GM12878 (cell line): Measurements from ENCODE around the gene BIRC5. TPM values are rescaled to one million over a fixed set of nuclear protein-coding genes. Genes with fewer than 3 reads are reported as not detected.

Experiments
- BRCA1 ChIP-seq: IDR thresholded peaks from 2 replicates; pipeline ENCODE4 v1.6.1; 2011; ENCODE audit warnings: low read depth, low read length, improper control_type of control experiment
- CBFB ChIP-seq: IDR thresholded peaks from 2 replicates; pipeline ENCODE4 v1.6.1; 2016; ENCODE audit warnings: antibody characterized with exemption, low read depth
- IRF4 ChIP-seq: IDR thresholded peaks from 2 replicates; pipeline ENCODE4 v1.6.1; 2011; ENCODE audit warnings: low read depth, low read length
- SIN3A ChIP-seq: IDR thresholded peaks from 2 replicates; pipeline ENCODE4 v1.6.1; 2012; ENCODE audit warnings: low read depth, low read length, improper control_type of control experiment
- SMARCA5 ChIP-seq: fragments of 450-650 bp; IDR thresholded peaks from 2 replicates; pipeline ENCODE4 v1.6.1; 2017; ENCODE audit warnings: mild to moderate bottlenecking
- TCF7 ChIP-seq: IDR thresholded peaks from 2 replicates; pipeline ENCODE4 v1.6.1; 2014; ENCODE audit warnings: antibody characterized with exemption, borderline replicate concordance
- ZNF592 ChIP-seq: fragments of 450-650 bp; IDR thresholded peaks from 2 replicates; pipeline ENCODE4 v1.6.1; 2017; ENCODE audit warnings: mild to moderate bottlenecking, moderate library complexity
- ZSCAN29 ChIP-seq: fragments of 450-650 bp; IDR thresholded peaks from 2 replicates; pipeline ENCODE4 v1.6.1; 2017; ENCODE audit warnings: mild to moderate bottlenecking, moderate library complexity
- polyA plus RNA-seq, 11 experiments: library from polyadenylated mRNA; depleted of rRNA in 4 of 11; unstranded in 6 of 11; stranded (reverse) in 5 of 11; fragments of >200 nt; fragmentation: Nextera tagmentation in 4 of 11; fragmentation: Illumina TruSeq in 1 of 11; extraction: Ambion mirVana in 4 of 11; extraction: Trizol in 1 of 11; gene quantifications; 1 replicate in 1 of 11; 2 replicates in 10 of 11; pipeline versions ENCODE4 v1.2.1 to v1.2.3, GENCODE V29; 2011 to 2016; ENCODE audit warnings: inconsistent platforms in 2 of 11, missing spikeins in 2 of 11, low read depth in 1 of 11
- total RNA-seq, 4 experiments: library from RNA; depleted of rRNA in 3 of 4; stranded (reverse); fragments of >200 nt in 3 of 4; fragmentation: Illumina TruSeq in 1 of 4; extraction: Trizol in 1 of 4; gene quantifications; 2 replicates each; pipeline versions ENCODE4 v1.2.1 to v1.2.3, GENCODE V29; 2013 to 2021
- TF ChIP-seq, protein P1 (sequence below): IDR thresholded peaks from 2 replicates; pipeline ENCODE4 v1.6.1; 2011; ENCODE audit warnings: low read depth, mild to moderate bottlenecking, low read length, moderate library complexity, borderline replicate concordance; ENCODE audit errors: extremely low read depth
- TF ChIP-seq, protein P2 (sequence below): fragments of 450-650 bp; conservative IDR thresholded peaks from 2 replicates; pipeline ENCODE4 v1.6.1; 2017; ENCODE audit warnings: mild to moderate bottlenecking, moderate library complexity

BIRC5 gene
- total and polyA plus RNA-seq, 10 of the 15 experiments (the other 5 are each of a cell fraction or from before 2014, with no cell fraction given) = 41.0 to 175 (median 90.8) TPM

DNA sequence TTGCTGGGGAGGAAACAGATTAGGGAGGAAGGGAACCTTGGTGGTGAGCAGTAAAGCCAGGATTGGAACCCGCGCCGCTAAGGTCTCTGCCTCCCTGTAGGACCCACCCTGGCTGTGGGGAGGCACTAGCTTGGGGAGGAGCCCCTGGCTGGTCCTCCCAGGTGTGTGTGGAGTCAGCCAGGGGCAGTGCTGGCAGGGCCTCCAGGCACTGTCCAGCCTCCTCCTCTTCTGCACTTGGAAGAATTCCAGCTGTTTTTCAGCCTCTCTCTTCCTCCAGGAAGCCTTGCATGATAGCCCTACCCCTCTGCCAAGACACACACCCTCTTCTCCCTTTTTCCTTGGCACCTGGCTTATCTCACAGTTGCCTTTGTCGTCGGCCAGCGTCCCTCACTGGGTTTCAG, 52.2 kb downstream of the BIRC5 start (continued):
- TF ChIP-seq ZNF592 (no peak), SMARCA5 (no peak), BRCA1 (no peak), IRF4 (no peak), ZSCAN29 (no peak), CBFB (no peak), TCF7 (no peak), SIN3A (no peak)
- TF ChIP-seq, protein P1, sequence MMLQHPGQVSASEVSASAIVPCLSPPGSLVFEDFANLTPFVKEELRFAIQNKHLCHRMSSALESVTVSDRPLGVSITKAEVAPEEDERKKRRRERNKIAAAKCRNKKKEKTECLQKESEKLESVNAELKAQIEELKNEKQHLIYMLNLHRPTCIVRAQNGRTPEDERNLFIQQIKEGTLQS = no peak
- TF ChIP-seq, protein P2, sequence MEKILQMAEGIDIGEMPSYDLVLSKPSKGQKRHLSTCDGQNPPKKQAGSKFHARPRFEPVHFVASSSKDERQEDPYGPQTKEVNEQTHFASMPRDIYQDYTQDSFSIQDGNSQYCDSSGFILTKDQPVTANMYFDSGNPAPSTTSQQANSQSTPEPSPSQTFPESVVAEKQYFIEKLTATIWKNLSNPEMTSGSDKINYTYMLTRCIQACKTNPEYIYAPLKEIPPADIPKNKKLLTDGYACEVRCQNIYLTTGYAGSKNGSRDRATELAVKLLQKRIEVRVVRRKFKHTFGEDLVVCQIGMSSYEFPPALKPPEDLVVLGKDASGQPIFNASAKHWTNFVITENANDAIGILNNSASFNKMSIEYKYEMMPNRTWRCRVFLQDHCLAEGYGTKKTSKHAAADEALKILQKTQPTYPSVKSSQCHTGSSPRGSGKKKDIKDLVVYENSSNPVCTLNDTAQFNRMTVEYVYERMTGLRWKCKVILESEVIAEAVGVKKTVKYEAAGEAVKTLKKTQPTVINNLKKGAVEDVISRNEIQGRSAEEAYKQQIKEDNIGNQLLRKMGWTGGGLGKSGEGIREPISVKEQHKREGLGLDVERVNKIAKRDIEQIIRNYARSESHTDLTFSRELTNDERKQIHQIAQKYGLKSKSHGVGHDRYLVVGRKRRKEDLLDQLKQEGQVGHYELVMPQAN = no peak
